ENCODE data around the gene CAPNS2.

CAPNS2 gene

GRCh38 chr16:55574811-55575210 is 8.3 kb downstream of the CAPNS2 start:
- no peak overlapping the region for H3K4me3 ChIP-seq (ENCODE audit: low read depth, low read length)
- no peak for DNase-seq (ENCODE audit: low read depth)
- TF ChIP-seq CTCF (IDR thresholded peaks at IDR 0.05; ENCODE audit: insufficient read depth, low read depth, low read length, missing control alignments) = no peak

DNA sequence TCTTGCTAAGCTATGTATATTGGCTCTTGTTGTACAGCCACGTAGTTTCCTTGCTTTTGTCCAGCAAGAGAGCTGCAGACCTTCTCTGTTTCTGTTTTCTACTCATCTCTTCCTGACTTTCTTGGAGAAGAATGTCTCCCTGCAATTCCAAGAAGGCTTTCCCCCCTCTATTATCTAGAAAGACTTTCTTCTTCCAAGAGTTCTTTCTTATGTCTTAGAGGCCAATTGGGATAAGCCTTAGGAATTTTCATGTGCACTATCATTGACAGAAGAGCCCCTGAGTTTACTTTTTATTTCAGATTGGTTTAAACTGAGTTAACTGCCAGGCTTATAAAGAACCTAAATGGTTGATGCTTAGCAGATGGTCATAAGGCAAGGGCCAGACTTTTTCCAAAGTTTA is 9.0 kb downstream of the CAPNS2 start:
- no peak for TF ChIP-seq CTCF (IDR thresholded peaks at IDR 0.05; ENCODE audit: insufficient read depth, low read depth, low read length, missing control alignments)
- DNase-seq (ENCODE audit: low read depth) = no peak

DNA sequence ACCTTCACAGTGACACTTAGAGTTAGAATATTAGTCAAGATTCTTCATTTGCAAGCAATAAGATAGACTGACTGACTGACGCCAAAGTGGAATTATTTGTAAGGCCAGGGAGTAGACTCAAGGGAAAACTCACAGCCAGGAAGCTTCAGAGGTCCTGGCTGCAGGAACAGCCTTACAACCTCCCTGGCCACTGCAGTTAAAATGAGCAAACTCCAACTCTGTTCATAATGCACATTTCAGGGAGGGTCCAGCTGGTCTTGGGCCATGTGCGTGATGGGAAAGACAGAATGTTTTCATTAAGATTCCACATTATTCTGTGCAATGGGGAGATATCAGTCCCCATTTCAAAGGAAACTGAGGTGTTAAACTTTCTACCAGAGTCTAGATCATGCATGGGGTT is 9.9 kb downstream of the CAPNS2 start:
- no peak overlapping the region for H3K4me3 ChIP-seq (ENCODE audit: low read depth, low read length)
- TF ChIP-seq CTCF (IDR thresholded peaks at IDR 0.05; ENCODE audit: insufficient read depth, low read depth, low read length, missing control alignments) = no peak
- no peak for DNase-seq (ENCODE audit: low read depth)

More for the DNA sequence above, 9.0 kb downstream of the CAPNS2 start:
- no peak overlapping the region for H3K4me3 ChIP-seq (ENCODE audit: low read depth, low read length)

- no peak for TF ChIP-seq CTCF (IDR thresholded peaks at IDR 0.05; ENCODE audit: insufficient read depth, low read depth, low read length, missing control alignments)
- no peak for DNase-seq (ENCODE audit: low read depth)
- no peak overlapping the region for H3K4me3 ChIP-seq (ENCODE audit: low read depth, low read length)
Measured at GRCh38 chr16:55577887-55578286, 11.4 kb downstream of the CAPNS2 start.

GRCh38 chr16:55585631-55586030 is 19.1 kb downstream of the CAPNS2 start:
- no peak overlapping the region for H3K4me3 ChIP-seq (ENCODE audit: low read depth, low read length)
- no peak for TF ChIP-seq CTCF (IDR thresholded peaks at IDR 0.05; ENCODE audit: insufficient read depth, low read depth, low read length, missing control alignments)
- no peak for DNase-seq (ENCODE audit: low read depth)

GRCh38 chr16:55588799-55589198 is 22.3 kb downstream of the CAPNS2 start:
- no peak for DNase-seq (ENCODE audit: low read depth)
- no peak overlapping the region for H3K4me3 ChIP-seq (ENCODE audit: low read depth, low read length)
- no peak for TF ChIP-seq CTCF (IDR thresholded peaks at IDR 0.05; ENCODE audit: insufficient read depth, low read depth, low read length, missing control alignments)

GRCh38 chr16:55592306-55592705 is 25.8 kb downstream of the CAPNS2 start:
- no peak for DNase-seq (ENCODE audit: low read depth)

More at GRCh38 chr16:55592306-55592705, 25.8 kb downstream of the CAPNS2 start:
- no peak overlapping the region for H3K4me3 ChIP-seq (ENCODE audit: low read depth, low read length)
- no peak for TF ChIP-seq CTCF (IDR thresholded peaks at IDR 0.05; ENCODE audit: insufficient read depth, low read depth, low read length, missing control alignments)
